Measurements from ENCODE around the gene CCDC90B.

GRCh38 chr11:83249445-83249844 is 36.7 kb downstream of the CCDC90B start:
- TF ChIP-seq CTCF (conservative IDR thresholded peaks at IDR 0.05; ENCODE audit: low read length) (no peak), EZH2phosphoT487 (IDR thresholded peaks at IDR 0.05; ENCODE audit: borderline replicate concordance, low read depth, low read length) (no peak)

All from OCI-LY7 (cell line).